Inflammatory macrophage (primary cell): ENCODE measurements around the gene LTO1.

Experiments
- DNase-seq, 2 donors: peaks; one replicate each; pipeline ENCODE4 v3.0.0-alpha.2; 2020 to 2022

LTO1 gene

GRCh38 chr11:69644071-69644961 lies 30.8 kb downstream of the LTO1 start:
- no peak for DNase-seq

GRCh38 chr11:69643646-69644045 lies 31.5 kb downstream of the LTO1 start:
- DNase-seq = no peak

- DNase-seq = peak; percentile 63 to 77
These were observed 32.1 kb downstream of the LTO1 start for GRCh38 chr11:69642913-69643632.

- DNase-seq = no peak
These were observed 32.6 kb downstream of the LTO1 start for GRCh38 chr11:69642549-69642912.

GRCh38 chr11:69641681-69642548 lies 33.2 kb downstream of the LTO1 start:
- DNase-seq = no peak

- peak; percentile 37 to 71 for DNase-seq
These were observed 34.1 kb downstream of the LTO1 start, which contains the start of gene CCND1 for GRCh38 chr11:69640995-69641581. Gene CCND1 (plus strand): TSS chr11:69641156. CDS start chr11:69641314, 158 bp downstream.

- peak; percentile 21 to 46 for DNase-seq
These were observed 34.7 kb downstream of the LTO1 start for GRCh38 chr11:69640260-69640994.

GRCh38 chr11:69639831-69640230 lies 35.3 kb downstream of the LTO1 start:
- no peak for DNase-seq

GRCh38 chr11:69638941-69639681 lies 36.0 kb downstream of the LTO1 start:
- peak; percentile 80 to 89 for DNase-seq

GRCh38 chr11:69637941-69638871 lies 36.9 kb downstream of the LTO1 start:
- DNase-seq = no peak

GRCh38 chr11:69637198-69637940 lies 37.8 kb downstream of the LTO1 start:
- no peak for DNase-seq

GRCh38 chr11:69636512-69637197 lies 38.5 kb downstream of the LTO1 start:
- DNase-seq = peak in 1 of 2 donors; percentile 28

- no peak for DNase-seq
These were observed 39.2 kb downstream of the LTO1 start for GRCh38 chr11:69635804-69636511.

- DNase-seq = no peak
These were observed 40.0 kb downstream of the LTO1 start for GRCh38 chr11:69635195-69635594.

GRCh38 chr11:69634590-69634989 lies 40.6 kb downstream of the LTO1 start:
- no peak for DNase-seq

- DNase-seq = no peak
These were observed 41.1 kb downstream of the LTO1 start for GRCh38 chr11:69634069-69634468.

GRCh38 chr11:69632900-69633299 lies 42.3 kb downstream of the LTO1 start:
- DNase-seq = no peak

GRCh38 chr11:69630424-69630823 lies 44.7 kb downstream of the LTO1 start:
- DNase-seq = no peak
